Measurements from ENCODE around the gene NRDE2.

Gene NRDE2

GRCh38 chr14:90358359-90358758 is 26.6 kb upstream of the NRDE2 start:
- TF ChIP-seq, protein P1, sequence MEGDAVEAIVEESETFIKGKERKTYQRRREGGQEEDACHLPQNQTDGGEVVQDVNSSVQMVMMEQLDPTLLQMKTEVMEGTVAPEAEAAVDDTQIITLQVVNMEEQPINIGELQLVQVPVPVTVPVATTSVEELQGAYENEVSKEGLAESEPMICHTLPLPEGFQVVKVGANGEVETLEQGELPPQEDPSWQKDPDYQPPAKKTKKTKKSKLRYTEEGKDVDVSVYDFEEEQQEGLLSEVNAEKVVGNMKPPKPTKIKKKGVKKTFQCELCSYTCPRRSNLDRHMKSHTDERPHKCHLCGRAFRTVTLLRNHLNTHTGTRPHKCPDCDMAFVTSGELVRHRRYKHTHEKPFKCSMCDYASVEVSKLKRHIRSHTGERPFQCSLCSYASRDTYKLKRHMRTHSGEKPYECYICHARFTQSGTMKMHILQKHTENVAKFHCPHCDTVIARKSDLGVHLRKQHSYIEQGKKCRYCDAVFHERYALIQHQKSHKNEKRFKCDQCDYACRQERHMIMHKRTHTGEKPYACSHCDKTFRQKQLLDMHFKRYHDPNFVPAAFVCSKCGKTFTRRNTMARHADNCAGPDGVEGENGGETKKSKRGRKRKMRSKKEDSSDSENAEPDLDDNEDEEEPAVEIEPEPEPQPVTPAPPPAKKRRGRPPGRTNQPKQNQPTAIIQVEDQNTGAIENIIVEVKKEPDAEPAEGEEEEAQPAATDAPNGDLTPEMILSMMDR (IDR thresholded peaks at IDR 0.05; ENCODE audit: low read depth, low read length, missing control alignments), result no peak
- H3K27ac ChIP-seq, result no peak overlapping the region
- H3K4me3 ChIP-seq (ENCODE audit: low read depth, low read length), result no peak overlapping the region
- DNase-seq, result no peak
- no peaks in the 10 kb centered on the region for H3K27me3 ChIP-seq (replicated peaks)
- H3K36me3 ChIP-seq (replicated peaks), result no peaks in the 10 kb centered on the region
- in situ Hi-C loops (cut with HindIII; ENCODE audit: low pct_ligation_motif_present, low sequenced_read_pairs), result no loop called here

DNA sequence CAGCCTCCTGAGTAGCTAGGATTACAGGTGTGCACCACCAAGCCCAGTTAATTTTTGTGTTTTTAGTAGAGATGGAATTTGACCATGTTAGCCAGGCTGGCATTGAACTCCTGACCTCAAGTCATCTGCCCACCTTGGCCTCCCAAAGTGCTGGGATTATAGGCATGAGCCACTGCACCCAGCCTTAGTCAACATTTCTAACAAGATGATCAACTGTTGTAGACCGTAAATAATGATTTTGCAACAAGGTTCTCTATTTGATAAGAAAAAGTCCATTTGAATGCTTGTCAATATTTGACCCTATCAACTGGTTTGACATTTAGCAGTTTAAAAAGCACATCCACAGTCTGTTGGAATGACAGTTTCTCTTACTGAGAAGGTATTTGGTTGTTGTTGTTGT is 25.2 kb upstream of the NRDE2 start:
- no peaks in the 10 kb centered on the region for H3K27me3 ChIP-seq (replicated peaks)
- H3K27ac ChIP-seq, result no peak overlapping the region
- in situ Hi-C loops (cut with HindIII; ENCODE audit: low pct_ligation_motif_present, low sequenced_read_pairs), result no loop called here
- no peak for DNase-seq
- H3K36me3 ChIP-seq (replicated peaks), result no peaks in the 10 kb centered on the region
- TF ChIP-seq, protein P1 (IDR thresholded peaks at IDR 0.05; ENCODE audit: low read depth, low read length, missing control alignments), result no peak
- no peak overlapping the region for H3K4me3 ChIP-seq (ENCODE audit: low read depth, low read length)

DNA sequence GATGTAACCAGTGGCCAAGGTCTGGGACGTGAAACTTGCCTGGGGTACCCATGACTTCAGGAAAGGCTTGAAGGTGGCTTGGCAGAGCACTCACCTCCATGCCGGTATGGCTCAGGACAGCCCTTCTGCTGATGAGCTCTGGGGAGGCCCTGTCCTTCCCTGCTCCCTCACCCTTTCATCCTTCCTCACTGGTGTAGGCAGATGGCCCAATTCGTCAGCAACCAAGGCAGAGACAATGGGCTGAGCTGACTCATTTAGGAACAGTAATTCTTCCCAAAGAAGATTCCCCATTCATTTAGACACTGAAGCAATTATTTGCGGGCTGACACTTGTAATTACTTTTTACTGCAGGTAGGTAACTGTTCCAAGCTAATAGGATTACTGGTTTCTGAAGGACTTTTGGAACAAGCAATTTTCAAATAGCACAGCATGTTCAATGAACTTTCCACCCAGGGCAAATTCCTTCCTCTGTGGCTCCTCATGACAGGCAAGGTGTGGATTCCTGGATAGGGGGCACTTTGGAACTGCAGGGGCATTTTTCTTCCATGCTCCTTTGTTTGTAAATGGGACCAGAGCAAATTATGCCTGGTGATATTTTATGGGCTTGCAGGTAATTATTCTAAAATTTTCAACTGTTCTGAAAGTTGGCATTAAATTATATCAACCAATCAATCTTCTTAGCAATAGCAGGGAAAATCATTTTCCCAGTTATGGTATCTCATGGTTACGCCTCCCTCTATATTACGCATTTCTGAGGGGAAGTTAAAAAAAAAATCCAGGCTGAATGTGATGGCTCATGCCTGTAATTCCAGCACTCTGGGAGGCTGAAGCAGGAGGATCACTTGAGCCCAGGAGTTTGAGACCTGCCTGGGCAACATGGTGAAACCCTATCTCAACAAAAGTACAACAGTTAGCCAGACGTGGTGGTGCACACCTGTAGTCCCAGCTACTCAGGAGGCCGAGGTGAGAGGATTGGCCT is 24.1 kb upstream of the NRDE2 start:
- DNase-seq, result no peak
- Histone ChIP-seq H3K27ac (no peak overlapping the region), H3K4me3 (ENCODE audit: low read depth, low read length) (no peak overlapping the region), H3K27me3 (replicated peaks) (no peaks in the 10 kb centered on the region), H3K36me3 (replicated peaks) (no peaks in the 10 kb centered on the region)
- in situ Hi-C loops (cut with HindIII; ENCODE audit: low pct_ligation_motif_present, low sequenced_read_pairs), result no loop called here
- TF ChIP-seq, protein P1 (IDR thresholded peaks at IDR 0.05; ENCODE audit: low read depth, low read length, missing control alignments), result no peak

DNA sequence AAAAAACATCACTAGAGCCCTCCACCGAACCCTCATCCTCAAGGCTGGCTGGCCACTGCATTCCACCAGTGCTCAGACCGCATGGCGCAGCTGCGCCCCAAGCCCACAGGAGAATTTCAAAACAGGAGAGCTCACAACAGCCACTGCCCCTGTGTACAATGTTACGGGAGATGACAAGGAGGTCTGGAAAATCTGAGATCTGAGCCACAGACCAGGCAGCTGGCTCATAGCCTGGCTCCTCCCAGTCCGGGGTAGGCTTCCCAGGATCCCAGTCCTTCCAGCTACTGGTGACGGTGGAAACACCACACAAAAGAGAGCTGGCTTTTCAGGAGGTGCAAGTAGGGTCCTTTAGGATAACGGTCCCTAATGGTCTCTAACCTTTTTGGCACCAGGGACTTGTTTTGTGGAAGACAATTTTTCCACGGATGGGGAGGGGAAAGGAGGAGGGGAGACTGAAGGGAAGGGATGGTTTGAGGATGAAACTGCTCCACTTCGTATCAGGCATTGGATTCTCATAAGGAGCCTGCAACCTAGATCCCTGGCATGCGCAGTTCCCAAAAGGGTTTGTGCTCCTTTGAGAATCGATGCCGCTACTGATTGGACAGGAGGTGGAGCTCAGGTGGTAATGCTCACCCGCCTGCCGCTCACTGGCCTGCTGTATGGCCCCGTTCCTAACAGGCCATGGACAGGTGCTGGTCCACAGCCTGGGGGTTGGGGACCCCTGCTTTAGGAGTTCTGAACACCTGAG is 23.0 kb upstream of the NRDE2 start:
- Histone ChIP-seq H3K4me3 (ENCODE audit: low read depth, low read length) (no peak overlapping the region), H3K36me3 (replicated peaks) (no peaks in the 10 kb centered on the region), H3K27me3 (replicated peaks) (no peaks in the 10 kb centered on the region), H3K27ac (no peak overlapping the region)
- DNase-seq, result no peak
- TF ChIP-seq, protein P1 (IDR thresholded peaks at IDR 0.05; ENCODE audit: low read depth, low read length, missing control alignments), result no peak
- in situ Hi-C loops (cut with HindIII; ENCODE audit: low pct_ligation_motif_present, low sequenced_read_pairs), result no loop called here

GRCh38 chr14:90349739-90350138 is 18.0 kb upstream of the NRDE2 start:
- no peak overlapping the region for H3K4me3 ChIP-seq (ENCODE audit: low read depth, low read length)
- in situ Hi-C loops (cut with HindIII; ENCODE audit: low pct_ligation_motif_present, low sequenced_read_pairs), result no loop called here
- no peak for DNase-seq

More at GRCh38 chr14:90349739-90350138, 18.0 kb upstream of the NRDE2 start:
- TF ChIP-seq, protein P1 (IDR thresholded peaks at IDR 0.05; ENCODE audit: low read depth, low read length, missing control alignments), result no peak
- Histone ChIP-seq H3K27ac (no peak overlapping the region), H3K36me3 (replicated peaks) (no peaks in the 10 kb centered on the region), H3K27me3 (replicated peaks) (no peaks in the 10 kb centered on the region)

Measured in brain microvascular endothelial cell (primary cell).